Choroid plexus epithelial cell (primary cell): ENCODE data around the gene TRPM5.
A peak's percentile ranks its signal among the peaks of the same experiment; 100 is the strongest.

Experiments used
- DNase-seq: peaks from one replicate; pipeline ENCODE4 v3.0.0-alpha.2; 2010; ENCODE audit warnings: low read depth
- H3K4me3 ChIP-seq: 2 replicates; pipeline ENCODE4 v1.5.1; 2011; ENCODE audit warnings: low read depth, mild to moderate bottlenecking, control low read depth, low read length, moderate library complexity
- CTCF ChIP-seq: conservative IDR thresholded peaks from 2 replicates; pipeline ENCODE4 v1.5.1; 2011; ENCODE audit warnings: low read depth, mild to moderate bottlenecking, control low read depth, inconsistent platforms, low read length, moderate library complexity

Gene TRPM5

GRCh38 chr11:2428322-2428795 lies 16.0 kb downstream of the TRPM5 start:
- TF ChIP-seq CTCF: peak; percentile 97

GRCh38 chr11:2427721-2428321 lies 16.5 kb downstream of the TRPM5 start:
- DNase-seq: no peak
- no peak for TF ChIP-seq CTCF
- no peak overlapping the region for H3K4me3 ChIP-seq

More at GRCh38 chr11:2428322-2428795, 16.0 kb downstream of the TRPM5 start:
- DNase-seq: peak; percentile 67
- H3K4me3 ChIP-seq: no peak overlapping the region

GRCh38 chr11:2426826-2427521 lies 17.3 kb downstream of the TRPM5 start:
- TF ChIP-seq CTCF: no peak
- H3K4me3 ChIP-seq: no peak overlapping the region
- no peak for DNase-seq

- no peak for TF ChIP-seq CTCF
- no peak for DNase-seq
- H3K4me3 ChIP-seq: no peak overlapping the region
These were observed 18.1 kb downstream of the TRPM5 start for GRCh38 chr11:2426221-2426620.

GRCh38 chr11:2425506-2425905 lies 18.8 kb downstream of the TRPM5 start:
- H3K4me3 ChIP-seq: no peak overlapping the region
- no peak for DNase-seq
- TF ChIP-seq CTCF: no peak

- DNase-seq: no peak
- no peak for TF ChIP-seq CTCF
- H3K4me3 ChIP-seq: no peak overlapping the region
These were observed 19.4 kb downstream of the TRPM5 start for GRCh38 chr11:2424811-2425495.
